Right lobe of liver (tissue), 6 donors: ENCODE results near the gene CDH13. TPM values are rescaled to one million over a fixed set of nuclear protein-coding genes. Genes with fewer than 3 reads are reported as not detected.

Source experiments
- ATAC-seq, 4 donors: fragments of 200-7000 bp; cut with Tn5 transposase; one replicate each; pipeline ENCODE4 v1.9.1; 2020; ENCODE audit warnings: mild to moderate bottlenecking in 4 of 4, moderate library complexity in 4 of 4
- DNase-seq, 3 donors: peaks; one replicate each; pipeline ENCODE4 v3.0.0-alpha.2; 2020
- H3K27ac ChIP-seq, 3 donors: fragments of 200-600 bp; one replicate each; pipeline ENCODE4 v1.8.0; 2022
- H3K27me3 ChIP-seq, 2 donors: fragments of 200-600 bp; one replicate each; pipeline ENCODE4 v1.8.0; 2022
- H3K36me3 ChIP-seq, 4 donors: fragments of 200-600 bp; sonication (generic) in 1 of 4; one replicate each; pipeline versions ENCODE4 v1.5.1 to v1.8.0; 2017 to 2022; ENCODE audit warnings: control low read depth in 1 of 4
- H3K4me1 ChIP-seq, 4 donors: fragments of 200-600 bp; sonication (generic) in 1 of 4; one replicate each; pipeline versions ENCODE4 v1.5.1 to v1.8.0; 2017 to 2022; ENCODE audit warnings: control low read depth in 1 of 4
- H3K4me3 ChIP-seq, 3 donors: fragments of 200-600 bp; one replicate each; pipeline ENCODE4 v1.8.0; 2022
- H3K9me3 ChIP-seq, 4 donors: fragments of 200-600 bp; sonication (generic) in 1 of 4; one replicate each; pipeline versions ENCODE4 v1.5.1 to v1.8.0; 2017 to 2022; ENCODE audit warnings: control low read depth in 1 of 4
- POLR2A ChIP-seq: fragments of 450-650 bp; IDR thresholded peaks from one replicate; pipeline ENCODE4 v1.6.1; 2017; ENCODE audit warnings: antibody characterized with exemption, mild to moderate bottlenecking
- WGBS: methylation state at CpG from one replicate; pipeline ENCODE4 v1.1.6; 2018; ENCODE audit warnings: low coverage, low lambda C conversion rate; ENCODE audit not compliant: insufficient coverage; ENCODE audit errors: missing lambda C conversion rate; 5-methylcytosine and 5-hydroxymethylcytosine counted together
- intact Hi-C, 2 donors: fragments of 100-400 bp; cut with DNase I; formaldehyde crosslinking; loops; one replicate each; pipeline versions ENCODE4 v1.11.2 to v1.14.1; 2022
- total RNA-seq, 6 experiments: library from RNA; depleted of rRNA in 2 of 6; stranded (reverse); fragments of >200 nt in 2 of 6; fragmentation: NEBNext Ultra II Directional in 3 of 6; extraction: Animal tissue kit (Norgen Biotek cat#: 25700) in 3 of 6; gene quantifications; one replicate each; pipeline versions ENCODE4 v1.1.0 to v1.2.4, GENCODE V29; 2016 to 2023
- TF ChIP-seq, protein P1 (sequence below), 4 donors: fragments of 200-600 bp in 3 of 4; fragments of 450-650 bp in 1 of 4; IDR thresholded peaks; one replicate each; pipeline versions ENCODE4 v1.5.1 to v1.8.0; 2016 to 2022; ENCODE audit warnings: antibody characterized with exemption in 4 of 4, mild to moderate bottlenecking in 2 of 4
- donor health status: DM: no; HTN: yes; CAD: no.
- donor health status: DM: no; HTN: no; CAD: no.
- donor health status: DM: no; HTN: no; CAD: no.
- donor health status: DM: no; HTN: yes; CAD: no.
- donor health status: DM: no; HTN: yes; CAD: no.

CDH13 gene
- total RNA-seq, 6 experiments from 2014 or later: 0.13 to 4.6 (median 0.49) TPM

- H3K27ac ChIP-seq: no peak overlapping the region
- no peak for ATAC-seq
- H3K4me3 ChIP-seq: no peak overlapping the region
- intact Hi-C loops: no loop called here
- WGBS: 59% methylated on average over 7 of the region's 9 CpGs
- H3K36me3 ChIP-seq: no peaks in the 10 kb centered on the region
- TF ChIP-seq, protein P1, sequence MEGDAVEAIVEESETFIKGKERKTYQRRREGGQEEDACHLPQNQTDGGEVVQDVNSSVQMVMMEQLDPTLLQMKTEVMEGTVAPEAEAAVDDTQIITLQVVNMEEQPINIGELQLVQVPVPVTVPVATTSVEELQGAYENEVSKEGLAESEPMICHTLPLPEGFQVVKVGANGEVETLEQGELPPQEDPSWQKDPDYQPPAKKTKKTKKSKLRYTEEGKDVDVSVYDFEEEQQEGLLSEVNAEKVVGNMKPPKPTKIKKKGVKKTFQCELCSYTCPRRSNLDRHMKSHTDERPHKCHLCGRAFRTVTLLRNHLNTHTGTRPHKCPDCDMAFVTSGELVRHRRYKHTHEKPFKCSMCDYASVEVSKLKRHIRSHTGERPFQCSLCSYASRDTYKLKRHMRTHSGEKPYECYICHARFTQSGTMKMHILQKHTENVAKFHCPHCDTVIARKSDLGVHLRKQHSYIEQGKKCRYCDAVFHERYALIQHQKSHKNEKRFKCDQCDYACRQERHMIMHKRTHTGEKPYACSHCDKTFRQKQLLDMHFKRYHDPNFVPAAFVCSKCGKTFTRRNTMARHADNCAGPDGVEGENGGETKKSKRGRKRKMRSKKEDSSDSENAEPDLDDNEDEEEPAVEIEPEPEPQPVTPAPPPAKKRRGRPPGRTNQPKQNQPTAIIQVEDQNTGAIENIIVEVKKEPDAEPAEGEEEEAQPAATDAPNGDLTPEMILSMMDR (IDR thresholded peaks at IDR 0.05): no peak
- TF ChIP-seq POLR2A: no peak
- no peaks in the 10 kb centered on the region for H3K9me3 ChIP-seq
- DNase-seq: no peak
- no peaks in the 10 kb centered on the region for H3K27me3 ChIP-seq
- no peaks in the 10 kb centered on the region for H3K4me1 ChIP-seq
These were observed 237.7 kb downstream of the CDH13 start for GRCh38 chr16:82864332-82865040.

GRCh38 chr16:82865412-82865811, 238.6 kb downstream of the CDH13 start:
- Histone ChIP-seq H3K27ac (no peak overlapping the region), H3K9me3 (no peaks in the 10 kb centered on the region), H3K36me3 (no peaks in the 10 kb centered on the region), H3K27me3 (no peaks in the 10 kb centered on the region), H3K4me1 (no peaks in the 10 kb centered on the region), H3K4me3 (no peak overlapping the region)
- ATAC-seq: no peak
- DNase-seq: no peak
- intact Hi-C loops: no loop called here
- no peak for TF ChIP-seq POLR2A
- TF ChIP-seq, protein P1 (IDR thresholded peaks at IDR 0.05): no peak
- 57% methylated on average over 3 of the region's 4 CpGs for WGBS

GRCh38 chr16:82867485-82867884, 240.7 kb downstream of the CDH13 start:
- intact Hi-C loops: no loop called here
- TF ChIP-seq, protein P1 (IDR thresholded peaks at IDR 0.05): no peak
- no peak for TF ChIP-seq POLR2A
- WGBS: 36% methylated on average over 1 of the region's 1 CpG
- no peak overlapping the region for H3K4me3 ChIP-seq
- no peaks in the 10 kb centered on the region for H3K9me3 ChIP-seq
- no peaks in the 10 kb centered on the region for H3K27me3 ChIP-seq
- H3K4me1 ChIP-seq: no peaks in the 10 kb centered on the region
- DNase-seq: no peak
- no peak for ATAC-seq
- H3K36me3 ChIP-seq: no peaks in the 10 kb centered on the region
- no peak overlapping the region for H3K27ac ChIP-seq

GRCh38 chr16:82874271-82874670, 247.5 kb downstream of the CDH13 start:
- intact Hi-C loops: no loop called here
- 48% methylated on average over 5 of the region's 7 CpGs for WGBS
- TF ChIP-seq POLR2A: no peak
- TF ChIP-seq, protein P1 (IDR thresholded peaks at IDR 0.05): no peak

More at GRCh38 chr16:82874271-82874670, 247.5 kb downstream of the CDH13 start:
- no peak overlapping the region for H3K27ac ChIP-seq
- DNase-seq (no peak), ATAC-seq (no peak)
- H3K36me3 ChIP-seq: no peaks in the 10 kb centered on the region
- no peaks in the 10 kb centered on the region for H3K4me1 ChIP-seq
- no peak overlapping the region for H3K4me3 ChIP-seq
- no peaks in the 10 kb centered on the region for H3K27me3 ChIP-seq
- H3K9me3 ChIP-seq: no peaks in the 10 kb centered on the region
